HG02885 (cell line): ENCODE results near the gene NUP98.

Source experiments
- ATAC-seq: cut with Tn5 transposase; IDR thresholded peaks from one replicate; pipeline ENCODE4 v1.9.1; 2021; ENCODE audit warnings: mild to moderate bottlenecking; ENCODE audit not compliant: unreplicated experiment, poor library complexity

Gene NUP98

DNA sequence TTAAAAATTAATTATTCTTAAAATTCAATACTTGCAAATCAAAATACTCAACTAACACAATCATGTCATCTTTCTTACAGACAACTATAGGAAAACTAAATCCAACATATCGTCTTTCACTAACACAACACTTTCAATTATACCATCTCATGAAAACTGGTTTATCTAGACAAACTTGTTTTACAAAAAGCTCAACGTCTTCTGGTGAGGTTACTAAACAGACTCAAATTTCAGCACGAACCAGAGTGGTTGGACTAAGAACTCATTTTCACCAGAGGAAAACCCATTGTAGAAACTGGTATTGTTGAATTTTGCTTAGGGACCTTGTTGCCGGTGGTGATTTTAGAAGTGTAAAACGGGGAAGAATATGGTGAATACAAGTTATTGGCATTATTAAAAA is 52.2 kb downstream of the NUP98 start:
- ATAC-seq: no peak

DNA sequence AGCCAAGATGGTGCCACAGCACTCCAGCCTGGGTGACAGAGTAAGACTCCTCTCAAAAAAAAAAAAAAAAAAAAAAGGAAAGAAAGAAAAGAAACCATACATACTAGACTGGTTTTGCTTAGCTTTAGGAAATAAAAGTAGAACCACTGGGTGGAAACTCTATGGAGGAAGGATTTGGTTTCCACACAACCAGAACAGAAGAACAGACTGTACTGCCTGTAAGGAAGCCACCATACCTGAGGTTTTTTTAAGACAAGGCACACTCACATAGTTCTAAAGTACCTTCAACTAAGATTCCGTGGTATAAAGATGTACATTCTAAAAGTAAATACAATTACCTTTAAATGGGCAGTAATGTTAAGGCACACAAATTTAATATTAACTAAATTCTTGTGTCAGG is 58.6 kb downstream of the NUP98 start:
- no peak for ATAC-seq

DNA sequence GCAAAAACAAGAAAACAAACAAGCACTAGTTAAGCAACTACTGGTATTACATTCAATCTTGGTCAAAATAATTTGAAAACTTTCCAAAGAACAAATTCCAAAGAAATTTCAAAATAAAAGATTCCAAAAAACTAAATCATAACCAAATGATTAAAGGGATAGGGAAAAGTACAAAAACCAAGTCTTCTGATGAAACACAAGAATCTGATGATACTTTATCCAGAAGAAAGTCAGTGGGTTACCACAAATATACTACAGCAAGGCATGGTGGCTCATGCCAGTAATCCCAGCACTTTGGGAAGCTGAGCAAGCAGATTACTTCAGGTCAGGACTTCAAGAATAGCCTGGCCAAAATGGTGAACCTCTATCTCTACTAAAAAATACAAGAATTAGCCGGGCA is 59.1 kb downstream of the NUP98 start:
- ATAC-seq: no peak

DNA sequence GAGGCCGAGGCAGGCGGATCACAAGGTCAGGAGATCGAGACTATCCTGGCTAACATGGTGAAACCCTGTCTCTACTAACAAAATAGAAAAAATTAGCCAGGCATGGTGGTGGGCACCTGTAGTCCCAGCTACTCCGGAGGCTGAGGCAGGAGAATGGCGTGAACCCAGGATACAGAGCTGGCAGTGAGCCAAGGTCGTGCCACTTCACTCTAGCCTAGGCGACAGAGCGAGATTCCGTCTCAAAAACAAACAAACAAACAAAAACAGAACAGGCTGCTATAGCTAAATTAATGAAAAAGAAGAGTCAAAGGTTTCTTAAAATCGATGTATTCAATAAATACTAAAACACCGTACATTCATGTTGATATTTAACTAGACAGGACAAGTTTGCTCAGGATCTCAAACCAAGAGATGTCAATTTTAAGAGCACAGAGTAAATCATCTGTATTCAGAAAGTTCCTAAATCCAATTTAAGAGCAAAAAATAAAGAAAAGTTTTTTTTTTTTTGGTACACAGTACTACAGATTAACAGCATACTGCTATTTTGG is 59.9 kb downstream of the NUP98 start:
- ATAC-seq: no peak

DNA sequence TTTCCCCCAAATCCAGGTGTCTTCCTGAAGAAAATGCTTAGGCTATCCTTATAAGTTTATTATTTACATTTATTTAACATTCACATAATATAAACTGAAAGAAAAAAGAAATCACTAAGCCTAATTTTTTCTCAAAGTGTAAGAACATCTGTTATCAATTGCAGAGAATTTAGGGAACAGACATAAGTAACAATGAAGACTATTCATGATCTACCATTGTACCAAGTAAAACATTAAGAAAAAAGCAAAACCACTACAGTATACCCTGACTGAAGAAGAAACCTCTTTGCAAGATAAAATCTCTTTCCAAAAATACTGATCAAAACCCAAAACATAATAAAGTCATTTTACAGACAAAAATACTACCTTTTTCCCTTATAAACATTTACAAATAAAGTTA is 60.5 kb downstream of the NUP98 start:
- ATAC-seq: no peak

DNA sequence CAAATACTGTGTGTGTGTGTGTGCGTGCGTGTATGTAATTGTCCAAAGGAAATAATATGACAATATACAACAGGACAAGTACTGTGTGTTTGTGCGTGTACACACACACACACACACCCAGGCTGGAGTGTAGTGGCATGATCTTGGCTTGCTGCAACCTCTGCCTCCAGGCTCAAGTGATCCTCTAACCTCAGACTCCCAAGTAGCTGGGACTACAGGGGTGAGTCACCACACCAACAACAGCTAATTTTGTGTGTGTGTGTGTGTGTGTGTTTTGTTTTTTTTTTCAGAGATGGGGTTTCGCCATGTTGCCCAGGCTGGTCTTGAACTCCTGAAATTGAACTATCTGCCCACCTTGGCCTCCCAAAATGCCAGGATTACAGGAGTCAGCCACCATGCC is 61.5 kb downstream of the NUP98 start:
- no peak for ATAC-seq

DNA sequence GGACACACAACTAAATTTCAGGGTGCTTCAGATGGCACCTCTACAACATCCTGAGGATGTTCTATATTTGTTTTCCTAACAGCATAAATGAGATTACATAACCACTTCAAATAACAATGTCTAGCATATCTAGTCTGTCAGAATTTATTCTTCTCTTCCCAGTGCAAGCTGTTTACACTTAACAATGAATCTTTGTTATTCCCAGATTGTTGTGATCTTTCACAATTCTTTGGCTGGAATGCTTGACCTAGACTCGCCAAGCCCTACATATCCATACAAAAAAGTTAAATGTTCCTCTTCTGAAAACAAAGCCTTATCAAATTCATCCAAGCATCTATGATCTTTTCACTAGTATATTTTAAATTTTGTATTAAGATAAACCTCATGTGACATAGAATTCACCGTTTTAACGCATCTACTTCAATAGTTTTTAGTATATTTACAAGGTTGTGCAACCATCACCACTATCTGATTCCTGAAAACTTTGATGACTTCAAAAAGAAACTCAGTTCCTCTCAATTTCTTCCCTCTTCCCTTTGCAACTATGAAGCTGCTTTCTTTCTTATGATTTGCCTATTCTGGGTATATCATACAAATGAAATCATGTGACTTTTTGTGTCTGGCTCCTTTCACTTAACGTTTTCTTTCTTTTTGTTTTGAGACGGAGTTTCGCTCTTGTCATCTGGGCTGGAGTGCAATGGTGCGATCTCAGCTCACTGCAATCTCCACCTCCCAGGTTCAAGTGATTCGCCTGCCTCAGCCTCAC is 64.5 kb downstream of the NUP98 start:
- no peak for ATAC-seq

DNA sequence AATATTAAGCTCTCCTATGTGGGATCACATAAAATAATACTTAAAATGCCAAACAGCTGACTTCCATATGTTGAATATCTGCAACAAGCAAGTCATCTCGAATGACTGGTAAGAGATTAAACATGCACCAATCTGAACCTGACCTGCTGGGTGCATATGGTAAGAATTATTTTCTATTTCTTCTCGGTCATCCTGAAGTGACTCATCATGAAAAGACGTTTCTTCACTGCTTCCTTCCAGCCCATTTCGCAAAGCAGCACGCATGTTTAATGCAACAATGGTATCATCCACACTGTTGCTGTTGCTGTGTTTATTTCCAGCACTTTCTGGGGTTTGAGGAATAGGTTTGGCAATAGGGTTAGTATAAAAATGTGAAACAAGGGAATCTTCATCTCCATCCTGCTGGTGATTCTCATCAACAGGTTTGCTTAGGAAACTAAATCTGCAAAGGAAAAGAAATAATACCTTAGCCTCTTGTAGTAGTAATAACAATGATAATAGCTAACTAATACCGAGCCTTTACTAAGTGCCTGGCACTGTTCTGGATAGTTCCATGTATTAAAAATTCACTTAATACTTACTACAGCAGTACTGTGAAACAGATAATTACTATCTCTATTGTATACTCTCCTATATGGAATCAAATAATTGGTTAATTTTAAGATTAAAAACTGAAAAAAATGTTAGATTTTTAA is 74.2 kb downstream of the NUP98 start:
- ATAC-seq: no peak

DNA sequence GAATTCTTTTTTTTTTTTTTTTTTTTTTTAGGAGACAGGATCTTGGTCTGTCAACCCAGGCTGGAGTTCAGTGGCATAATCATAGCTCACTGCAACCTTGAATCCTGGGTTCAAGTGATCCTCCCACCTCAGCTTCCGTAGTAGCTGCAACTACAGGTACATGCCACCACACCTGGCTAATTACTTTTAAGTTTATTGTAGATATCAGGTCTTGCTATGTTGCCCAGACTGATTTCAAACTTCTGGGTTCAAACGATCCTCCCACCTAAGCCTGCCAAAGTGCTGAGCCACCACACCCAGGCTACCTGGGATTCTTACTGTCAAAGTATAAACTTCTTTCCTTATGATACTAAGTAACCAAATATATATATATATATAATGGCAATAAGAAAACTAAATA is 75.3 kb downstream of the NUP98 start:
- no peak for ATAC-seq

DNA sequence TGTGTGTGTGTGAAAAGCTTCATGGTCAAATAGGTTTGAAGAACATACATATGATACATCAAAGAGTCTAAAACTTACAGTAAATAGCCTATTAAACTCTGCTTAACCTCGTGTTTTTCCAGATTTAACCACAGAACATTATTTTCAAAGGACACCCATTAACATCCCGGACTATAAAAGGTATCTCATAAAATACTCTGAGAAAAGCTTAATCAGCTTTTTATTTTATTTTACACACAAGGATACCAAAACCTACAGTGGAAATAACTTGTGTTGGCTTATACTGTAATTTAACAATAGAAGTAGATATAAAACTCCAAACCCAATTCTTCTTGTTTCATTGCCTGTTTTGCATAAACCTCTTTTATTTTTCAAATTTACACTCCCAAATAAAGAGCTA is 76.4 kb downstream of the NUP98 start:
- ATAC-seq: no peak

DNA sequence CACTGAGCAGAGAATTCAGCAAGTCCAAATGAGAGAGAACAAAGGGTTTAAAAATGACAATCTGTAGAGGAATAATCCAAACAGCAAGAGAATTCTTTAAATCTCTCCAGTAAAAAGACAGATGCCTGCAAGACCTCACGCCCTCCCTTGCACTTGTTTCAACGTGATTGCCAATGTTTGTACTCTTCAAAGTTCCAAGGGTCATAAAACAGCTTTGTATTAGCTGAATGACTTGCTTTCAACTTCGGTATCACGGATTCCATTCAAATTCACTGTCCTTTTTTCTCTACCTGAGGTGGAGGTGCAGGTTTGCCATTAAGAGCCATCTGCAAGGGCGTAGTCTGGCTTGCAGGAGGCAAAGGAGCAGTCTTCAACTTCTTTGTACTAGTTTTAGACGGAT is 85.1 kb downstream of the NUP98 start:
- no peak for ATAC-seq

DNA sequence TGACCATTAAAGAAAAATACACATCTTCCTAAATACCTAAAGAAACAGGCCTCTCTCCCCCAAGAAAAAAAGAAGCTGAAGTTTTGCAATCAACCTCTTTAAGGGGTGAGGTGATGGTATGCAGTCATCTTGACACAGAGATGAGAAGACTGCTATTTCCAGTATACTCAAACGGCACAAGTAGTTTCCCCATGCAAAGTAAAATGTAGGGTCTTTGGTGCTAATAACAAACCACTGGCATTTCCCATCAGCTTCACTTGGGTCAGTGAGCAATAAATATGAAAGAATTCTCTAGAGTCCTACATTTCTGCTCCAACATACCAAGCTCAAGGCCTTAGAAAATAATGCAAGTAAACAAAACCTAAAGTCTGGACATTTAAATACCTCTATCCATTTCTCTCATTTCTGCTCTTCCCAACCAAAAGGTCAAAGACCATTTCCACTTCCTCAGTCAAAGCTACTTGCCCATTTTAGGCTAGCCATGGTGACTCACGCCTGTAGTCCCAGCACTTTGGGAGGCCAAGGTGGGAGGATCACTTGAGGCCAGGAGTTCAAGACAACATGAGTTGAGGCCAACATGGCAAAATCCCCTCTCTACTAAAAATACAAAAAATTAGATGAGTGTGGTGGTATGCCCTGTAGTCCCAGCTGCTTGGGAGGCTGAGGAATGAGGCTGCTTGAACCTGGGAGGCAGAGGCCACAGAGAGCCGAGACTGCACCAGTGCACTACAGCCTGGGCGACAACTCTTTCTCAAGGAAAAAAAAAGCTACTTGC is 86.7 kb downstream of the NUP98 start:
- no peak for ATAC-seq

DNA sequence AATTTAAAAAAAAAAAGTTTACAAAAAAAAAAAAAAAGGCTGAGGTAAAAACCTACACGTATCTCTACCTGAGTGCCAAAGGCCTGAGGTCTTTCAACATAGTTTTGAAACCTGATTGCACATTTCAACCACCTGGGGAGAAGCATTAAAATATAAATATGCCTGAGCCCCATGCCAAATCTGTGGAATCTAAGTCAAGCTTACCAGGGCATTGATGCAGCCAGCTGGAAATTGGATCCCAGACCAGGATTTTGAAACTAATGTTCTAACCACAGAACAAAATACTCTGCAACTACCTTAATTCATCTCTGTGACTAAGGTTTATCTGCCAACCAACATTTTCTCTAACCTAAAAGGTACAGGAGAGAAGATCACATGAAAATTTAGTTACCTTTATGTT is 87.4 kb downstream of the NUP98 start:
- no peak for ATAC-seq

DNA sequence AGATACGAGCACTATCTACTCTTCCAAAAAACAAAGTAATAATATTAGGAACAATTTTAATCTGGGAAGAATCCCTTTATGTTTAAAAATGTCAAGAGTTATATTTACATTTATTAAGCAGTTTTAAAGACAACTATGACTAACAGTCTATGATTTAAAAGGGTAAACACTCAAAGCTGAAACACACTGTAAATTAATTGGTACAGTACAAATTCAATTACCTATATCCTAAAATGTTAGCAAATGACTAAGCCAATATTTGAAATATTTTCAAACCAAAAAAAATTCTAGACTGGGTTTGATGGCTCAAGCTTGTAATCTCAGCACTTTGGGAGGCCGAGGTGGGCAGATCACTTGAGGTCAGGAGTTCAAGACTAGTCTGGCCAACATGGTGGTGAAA is 90.2 kb downstream of the NUP98 start:
- ATAC-seq: no peak

DNA sequence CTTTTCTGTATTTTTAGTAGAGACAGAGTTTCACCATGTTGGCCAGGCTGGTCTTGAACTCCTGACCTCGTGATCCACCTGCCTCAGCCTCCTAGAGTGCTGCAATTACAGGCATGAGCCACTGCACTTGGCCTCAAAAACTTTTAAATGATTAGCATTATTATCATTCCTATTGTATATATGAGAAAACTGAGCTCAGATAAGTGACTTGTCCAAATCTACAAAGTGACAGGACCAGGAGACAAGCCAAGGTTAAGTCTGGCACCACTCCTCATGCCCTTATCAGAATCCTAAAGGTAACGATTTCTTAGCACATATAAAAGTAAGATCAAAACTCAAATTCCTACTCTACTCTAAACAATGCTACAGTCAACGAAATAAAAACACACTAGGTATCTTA is 94.0 kb downstream of the NUP98 start:
- ATAC-seq: no peak

DNA sequence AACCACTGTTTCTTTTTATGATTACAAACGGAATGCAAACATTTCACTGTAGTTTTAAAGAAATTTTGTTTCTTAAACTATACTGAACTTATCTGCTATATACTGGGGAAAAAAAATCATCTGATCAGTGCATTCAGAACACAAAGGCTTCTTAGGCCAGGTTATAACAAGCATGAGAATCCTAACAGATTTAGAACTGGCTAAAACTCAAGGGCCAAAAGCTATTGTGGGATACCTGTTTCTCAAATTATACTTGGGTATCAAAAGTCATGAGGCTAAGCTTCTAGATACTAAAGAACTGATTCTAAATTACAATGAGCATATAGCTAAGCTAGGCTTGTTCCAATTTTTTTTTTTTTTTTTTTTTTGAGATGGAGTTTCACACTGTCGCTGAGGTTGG is 96.4 kb downstream of the NUP98 start:
- no peak for ATAC-seq

DNA sequence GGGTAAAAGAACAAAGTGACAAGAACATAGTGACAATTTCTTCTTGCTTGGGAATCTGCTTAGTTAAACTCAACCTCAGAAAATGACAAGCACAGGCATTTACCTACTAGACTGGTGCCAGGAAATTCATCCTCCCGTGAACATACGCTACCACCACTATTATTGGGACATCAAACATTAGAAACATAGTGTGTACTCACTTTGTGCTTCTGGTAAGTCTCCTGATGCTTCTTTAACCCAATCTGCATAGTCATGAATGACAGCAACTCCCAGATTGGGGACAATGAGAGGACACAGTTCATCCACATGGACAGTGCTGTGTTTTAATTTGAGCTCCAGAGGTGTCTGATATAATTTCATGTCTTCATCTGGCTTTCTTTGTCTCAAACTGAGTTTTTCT is 96.9 kb downstream of the NUP98 start:
- no peak for ATAC-seq

DNA sequence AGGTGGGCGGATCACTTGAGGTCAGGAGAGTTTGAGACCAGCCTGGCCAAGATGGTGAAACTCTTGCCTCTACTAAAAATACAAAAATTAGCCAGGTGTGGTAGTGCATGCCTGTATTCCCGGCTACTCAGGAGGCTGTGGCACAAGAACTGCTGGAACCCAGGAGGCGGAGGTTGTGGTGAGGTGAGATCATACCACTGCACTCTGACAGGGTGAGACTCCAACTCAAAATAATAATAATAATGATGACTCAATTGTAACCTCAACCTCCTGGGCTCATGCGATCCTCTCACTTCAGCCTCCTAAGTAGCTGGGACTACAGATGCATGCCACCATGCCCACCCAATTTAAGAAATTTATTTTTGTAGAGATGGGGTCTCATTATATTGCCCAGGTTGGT is 110.6 kb downstream of the NUP98 start:
- no peak for ATAC-seq

DNA sequence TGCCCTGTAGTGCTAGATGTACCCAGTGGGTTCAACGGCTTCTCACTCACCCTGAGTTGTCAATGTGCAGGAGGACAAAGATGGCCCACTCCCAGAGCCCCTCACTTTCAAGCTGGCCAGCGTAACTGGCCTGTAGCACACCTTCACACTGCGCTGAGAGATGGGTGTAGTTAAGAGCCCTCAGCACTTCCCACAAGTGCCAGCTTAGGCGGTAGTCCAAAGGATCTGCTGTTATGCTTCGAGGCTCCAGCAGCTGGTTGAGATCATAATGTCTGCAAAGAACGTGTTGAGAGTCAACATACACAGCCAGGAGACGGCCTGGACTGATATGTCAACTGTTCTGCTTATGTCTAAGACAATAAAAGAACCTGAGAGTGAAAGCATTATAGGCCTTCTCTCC is 111.4 kb downstream of the NUP98 start:
- no peak for ATAC-seq

DNA sequence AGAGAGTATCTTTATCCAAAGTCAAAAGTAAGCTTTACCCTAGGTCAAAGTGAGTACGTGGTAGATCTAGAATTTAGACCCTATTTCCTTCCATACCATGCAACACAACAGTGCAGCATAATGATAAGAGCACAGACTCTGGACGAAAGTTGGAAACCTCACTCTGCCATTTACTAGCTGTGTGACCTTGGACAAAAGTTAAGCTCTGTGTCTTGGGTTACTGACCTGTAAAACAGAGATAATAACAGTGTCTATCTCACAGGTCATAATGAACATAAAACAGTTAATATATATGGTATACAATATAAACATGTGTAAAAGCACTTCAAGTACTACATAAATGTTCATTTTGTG is 112.6 kb downstream of the NUP98 start:
- no peak for ATAC-seq

DNA sequence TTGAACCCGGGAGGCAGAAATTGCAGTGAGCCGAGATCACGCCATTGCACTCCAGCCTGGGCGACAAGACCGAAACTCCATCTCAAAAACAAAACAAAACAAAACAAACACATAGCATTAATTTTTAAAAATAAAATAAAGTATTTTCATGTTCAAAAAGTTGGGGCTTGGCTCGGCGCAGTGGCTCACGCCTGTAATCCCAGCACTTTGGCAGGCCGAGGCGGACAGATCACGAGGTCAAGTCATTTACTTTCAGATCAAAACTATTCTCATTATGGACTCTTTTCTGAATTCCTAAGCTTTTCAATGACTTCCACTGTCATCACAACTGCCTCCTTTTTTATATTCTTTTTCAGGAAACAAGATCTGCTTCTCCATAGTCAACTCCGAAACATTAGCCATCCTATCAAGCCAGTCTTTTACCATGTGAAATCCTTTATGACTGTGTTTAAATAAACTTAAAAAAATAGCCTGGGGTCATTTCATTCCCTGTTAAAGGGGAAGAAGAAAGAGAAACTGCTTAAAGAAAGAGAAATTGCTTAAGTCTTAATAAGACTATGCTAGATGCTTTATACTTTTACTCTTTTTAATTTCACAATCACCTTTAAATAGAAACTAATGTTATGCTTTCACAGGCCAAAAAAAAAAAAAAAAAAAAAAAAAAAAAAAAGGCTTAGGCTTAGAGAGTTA is 113.1 kb downstream of the NUP98 start:
- no peak for ATAC-seq
